Measurements from ENCODE around the gene LHPP.

- TF ChIP-seq POLR2A (IDR thresholded peaks at IDR 0.05) (no peak), CTCF (IDR thresholded peaks at IDR 0.05) (no peak)
Measured at GRCh38 chr10:124608093-124608721, 146.6 kb downstream of the LHPP start.
